ENCODE data around the gene TARS3.

The TARS3 gene

DNA sequence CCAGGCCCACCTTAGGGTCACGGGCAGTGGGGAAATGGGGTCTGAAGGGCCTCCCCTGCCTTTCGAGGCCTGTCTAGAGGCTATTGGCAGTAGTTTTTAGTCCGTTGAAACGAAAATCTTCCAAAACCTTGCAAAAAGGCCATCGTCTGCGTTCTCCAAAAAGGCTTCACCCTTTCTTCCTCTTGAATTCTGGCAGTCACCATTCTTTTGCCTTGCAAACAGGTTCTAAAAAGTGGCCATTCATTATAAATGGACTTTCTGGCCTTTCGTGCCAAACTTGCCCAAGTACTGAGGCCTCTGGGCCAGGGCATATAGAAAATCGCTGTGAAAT is 367 bp upstream of the TARS3 start:
- no peak for TF ChIP-seq SIN3A (IDR thresholded peaks at IDR 0.05; ENCODE audit: borderline replicate concordance, insufficient read depth, low read length)
- TF ChIP-seq TAF1 (IDR thresholded peaks at IDR 0.05; ENCODE audit: borderline replicate concordance, insufficient read depth, low read length), result no peak
- TF ChIP-seq, protein P1, sequence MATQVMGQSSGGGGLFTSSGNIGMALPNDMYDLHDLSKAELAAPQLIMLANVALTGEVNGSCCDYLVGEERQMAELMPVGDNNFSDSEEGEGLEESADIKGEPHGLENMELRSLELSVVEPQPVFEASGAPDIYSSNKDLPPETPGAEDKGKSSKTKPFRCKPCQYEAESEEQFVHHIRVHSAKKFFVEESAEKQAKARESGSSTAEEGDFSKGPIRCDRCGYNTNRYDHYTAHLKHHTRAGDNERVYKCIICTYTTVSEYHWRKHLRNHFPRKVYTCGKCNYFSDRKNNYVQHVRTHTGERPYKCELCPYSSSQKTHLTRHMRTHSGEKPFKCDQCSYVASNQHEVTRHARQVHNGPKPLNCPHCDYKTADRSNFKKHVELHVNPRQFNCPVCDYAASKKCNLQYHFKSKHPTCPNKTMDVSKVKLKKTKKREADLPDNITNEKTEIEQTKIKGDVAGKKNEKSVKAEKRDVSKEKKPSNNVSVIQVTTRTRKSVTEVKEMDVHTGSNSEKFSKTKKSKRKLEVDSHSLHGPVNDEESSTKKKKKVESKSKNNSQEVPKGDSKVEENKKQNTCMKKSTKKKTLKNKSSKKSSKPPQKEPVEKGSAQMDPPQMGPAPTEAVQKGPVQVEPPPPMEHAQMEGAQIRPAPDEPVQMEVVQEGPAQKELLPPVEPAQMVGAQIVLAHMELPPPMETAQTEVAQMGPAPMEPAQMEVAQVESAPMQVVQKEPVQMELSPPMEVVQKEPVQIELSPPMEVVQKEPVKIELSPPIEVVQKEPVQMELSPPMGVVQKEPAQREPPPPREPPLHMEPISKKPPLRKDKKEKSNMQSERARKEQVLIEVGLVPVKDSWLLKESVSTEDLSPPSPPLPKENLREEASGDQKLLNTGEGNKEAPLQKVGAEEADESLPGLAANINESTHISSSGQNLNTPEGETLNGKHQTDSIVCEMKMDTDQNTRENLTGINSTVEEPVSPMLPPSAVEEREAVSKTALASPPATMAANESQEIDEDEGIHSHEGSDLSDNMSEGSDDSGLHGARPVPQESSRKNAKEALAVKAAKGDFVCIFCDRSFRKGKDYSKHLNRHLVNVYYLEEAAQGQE (IDR thresholded peaks at IDR 0.05; ENCODE audit: insufficient read depth in 1 of 2, low read depth in 2 of 2, low read length in 2 of 2), result no peak
- TF ChIP-seq FOXP2 (optimal IDR thresholded peaks at IDR 0.05; ENCODE audit: borderline replicate concordance, extremely low read depth, extremely low read length, insufficient read depth), result no peak
- TF ChIP-seq POLR2AphosphoS5 (IDR thresholded peaks at IDR 0.05; ENCODE audit: low read depth, low read length), result no peak

- TF ChIP-seq, protein P1 (IDR thresholded peaks at IDR 0.05; ENCODE audit: insufficient read depth in 1 of 2, low read depth in 2 of 2, low read length in 2 of 2), result no peak
- TF ChIP-seq TAF1 (IDR thresholded peaks at IDR 0.05; ENCODE audit: borderline replicate concordance, insufficient read depth, low read length), result no peak
- no peak for TF ChIP-seq POLR2AphosphoS5 (IDR thresholded peaks at IDR 0.05; ENCODE audit: low read depth, low read length)
- no peak for TF ChIP-seq FOXP2 (optimal IDR thresholded peaks at IDR 0.05; ENCODE audit: borderline replicate concordance, extremely low read depth, extremely low read length, insufficient read depth)
- no peak for TF ChIP-seq SIN3A (IDR thresholded peaks at IDR 0.05; ENCODE audit: borderline replicate concordance, insufficient read depth, low read length)
Observed at GRCh38 chr15:101723171-101723873, 951 bp downstream of the TARS3 start.

GRCh38 chr15:101718896-101719295 is 5.4 kb downstream of the TARS3 start:
- TF ChIP-seq, protein P1 (IDR thresholded peaks at IDR 0.05; ENCODE audit: insufficient read depth in 1 of 2, low read depth in 2 of 2, low read length in 2 of 2), result no peak
- TF ChIP-seq TAF1 (IDR thresholded peaks at IDR 0.05; ENCODE audit: borderline replicate concordance, insufficient read depth, low read length) (no peak), POLR2AphosphoS5 (IDR thresholded peaks at IDR 0.05; ENCODE audit: low read depth, low read length) (no peak), SIN3A (IDR thresholded peaks at IDR 0.05; ENCODE audit: borderline replicate concordance, insufficient read depth, low read length) (no peak), FOXP2 (optimal IDR thresholded peaks at IDR 0.05; ENCODE audit: borderline replicate concordance, extremely low read depth, extremely low read length, insufficient read depth) (no peak)

DNA sequence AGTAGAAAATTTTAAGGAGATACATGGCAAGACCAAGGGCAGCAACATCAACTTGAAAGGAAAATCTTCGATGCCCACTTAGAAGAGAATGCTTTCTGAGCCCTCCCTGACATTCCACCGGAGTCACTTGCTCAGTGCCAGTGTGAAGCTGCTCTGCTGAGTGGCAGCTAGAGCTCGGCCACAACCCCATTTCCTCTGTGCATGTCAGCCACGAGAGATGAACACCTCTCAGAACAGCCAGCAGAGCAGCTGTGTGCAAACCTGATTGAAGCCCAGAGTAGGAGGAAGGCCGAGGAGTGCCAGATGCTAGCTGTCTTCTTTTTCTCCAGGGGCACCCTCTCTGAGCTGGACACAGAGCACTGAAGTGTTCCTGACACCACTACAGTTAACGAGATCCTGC is 12.2 kb downstream of the TARS3 start:
- TF ChIP-seq POLR2AphosphoS5 (IDR thresholded peaks at IDR 0.05; ENCODE audit: low read depth, low read length), result no peak
- TF ChIP-seq TAF1 (IDR thresholded peaks at IDR 0.05; ENCODE audit: borderline replicate concordance, insufficient read depth, low read length), result no peak
- no peak for TF ChIP-seq FOXP2 (optimal IDR thresholded peaks at IDR 0.05; ENCODE audit: borderline replicate concordance, extremely low read depth, extremely low read length, insufficient read depth)
- no peak for TF ChIP-seq SIN3A (IDR thresholded peaks at IDR 0.05; ENCODE audit: borderline replicate concordance, insufficient read depth, low read length)
- TF ChIP-seq, protein P1 (IDR thresholded peaks at IDR 0.05; ENCODE audit: insufficient read depth in 1 of 2, low read depth in 2 of 2, low read length in 2 of 2), result no peak

Measured in PFSK-1 (cell line).